HG02759 (cell line): ENCODE data around the gene EIF3J.

ENCODE experiments used
- ATAC-seq: cut with Tn5 transposase; IDR thresholded peaks from one replicate; pipeline ENCODE4 v1.9.1; 2021; ENCODE audit warnings: mild to moderate bottlenecking, moderate library complexity; ENCODE audit not compliant: unreplicated experiment

Gene EIF3J

GRCh38 chr15:44593042-44593736 is 56.2 kb downstream of the EIF3J start:
- no peak for ATAC-seq

GRCh38 chr15:44595246-44595645 is 58.3 kb downstream of the EIF3J start:
- no peak for ATAC-seq

GRCh38 chr15:44595656-44596510 is 58.9 kb downstream of the EIF3J start:
- peak; percentile 48 for ATAC-seq

- no peak for ATAC-seq
Observed at GRCh38 chr15:44596511-44597010, 59.6 kb downstream of the EIF3J start.

GRCh38 chr15:44598066-44598465 is 61.1 kb downstream of the EIF3J start:
- ATAC-seq: no peak

GRCh38 chr15:44598892-44599291 is 61.9 kb downstream of the EIF3J start:
- ATAC-seq: no peak

- ATAC-seq: no peak
Observed at GRCh38 chr15:44603126-44603525, 66.2 kb downstream of the EIF3J start.

GRCh38 chr15:44606740-44607139 is 69.8 kb downstream of the EIF3J start:
- no peak for ATAC-seq
